Effector CD4-positive, alpha-beta T cell (primary cell): ENCODE measurements around the gene OSCAR.

Experiments used
- DNase-seq: peaks from one replicate; pipeline ENCODE4 v3.0.0-alpha.2; 2020

Gene OSCAR

GRCh38 chr19:54081032-54081431 lies 19.6 kb downstream of the OSCAR start, which contains the start of gene TARM1:
Gene TARM1, minus strand, starts transcription at chr19:54081365. Its CDS starts 25 bp downstream, at chr19:54081340.
- DNase-seq = no peak

GRCh38 chr19:54077334-54077733 lies 23.3 kb downstream of the OSCAR start:
- no peak for DNase-seq

- DNase-seq = no peak
Measured at GRCh38 chr19:54074851-54075250, 25.8 kb downstream of the OSCAR start.

- DNase-seq = no peak
Measured at GRCh38 chr19:54073829-54074228, 26.8 kb downstream of the OSCAR start.

GRCh38 chr19:54069470-54069869 lies 31.1 kb downstream of the OSCAR start:
- DNase-seq = no peak

GRCh38 chr19:54063350-54064116 lies 37.1 kb downstream of the OSCAR start, which contains the start of gene VSTM1:
Gene VSTM1, minus strand, starts transcription at chr19:54063897. Its CDS starts 120 bp downstream, at chr19:54063777.
- DNase-seq = no peak

GRCh38 chr19:54062643-54063042 lies 38.0 kb downstream of the OSCAR start:
- DNase-seq = no peak

GRCh38 chr19:54047616-54048015 lies 53.0 kb downstream of the OSCAR start:
- DNase-seq = no peak

GRCh38 chr19:54045771-54046170 lies 54.8 kb downstream of the OSCAR start:
- no peak for DNase-seq
